HepG2 (cell line): ENCODE measurements around the gene SDC1. TPM values are rescaled to one million over a fixed set of nuclear protein-coding genes. Genes with fewer than 3 reads are reported as not detected.
A peak's percentile ranks its signal among the peaks of the same experiment; 100 is the strongest.

Source experiments
- ARHGAP35 ChIP-seq: sonication (generic); formaldehyde crosslinking; IDR thresholded peaks from 2 replicates; pipeline ENCODE4 v1.9.0; 2022; ENCODE audit warnings: mild to moderate bottlenecking, inconsistent platforms, moderate library complexity, missing genetic modification reagents, borderline replicate concordance
- CBX2 ChIP-seq, 2 experiments: fragments of 200-600 bp in 1 of 2; sonication (generic); formaldehyde crosslinking in 1 of 2; IDR thresholded peaks; 2 replicates each; pipeline versions ENCODE4 v1.7.0 to v1.8.1; 2018 to 2022; ENCODE audit warnings: low read depth in 2 of 2, low read length in 1 of 2, mild to moderate bottlenecking in 1 of 2, missing genetic modification reagents in 1 of 2
- DNMT1 ChIP-seq: sonication (generic); formaldehyde crosslinking; IDR thresholded peaks from 2 replicates; pipeline ENCODE4 v1.5.1; 2020; ENCODE audit warnings: mild to moderate bottlenecking, missing genetic modification reagents
- FLYWCH1 ChIP-seq: sonication (generic); formaldehyde crosslinking; IDR thresholded peaks from 2 replicates; pipeline ENCODE4 v1.8.1; 2023; ENCODE audit warnings: mild to moderate bottlenecking, missing genetic modification reagents
- HMG20A ChIP-seq: IDR thresholded peaks from 2 replicates; pipeline ENCODE4 v1.6.1; 2016; ENCODE audit warnings: borderline replicate concordance
- KLF9 ChIP-seq: IDR thresholded peaks from 2 replicates; pipeline ENCODE4 v1.6.1; 2016; ENCODE audit warnings: low read depth
- RARG ChIP-seq: sonication (generic); formaldehyde crosslinking; IDR thresholded peaks from 2 replicates; pipeline ENCODE4 v1.4.0; 2020; ENCODE audit warnings: low read depth, mild to moderate bottlenecking, missing genetic modification reagents
- RFX1 ChIP-seq: fragments of 450-650 bp; IDR thresholded peaks from 2 replicates; pipeline ENCODE4 v1.6.1; 2017
- SAFB2 ChIP-seq: sonication (generic); formaldehyde crosslinking; IDR thresholded peaks from 2 replicates; pipeline ENCODE4 v1.5.1; 2020; ENCODE audit warnings: missing genetic modification reagents, low read depth, mild to moderate bottlenecking, borderline replicate concordance
- SOX6 ChIP-seq, 2 experiments: fragments of 450-650 bp in 1 of 2; sonication (generic) in 1 of 2; formaldehyde crosslinking in 1 of 2; IDR thresholded peaks; 2 replicates each; pipeline versions ENCODE4 v1.4.0 to v1.6.1; 2017 to 2020; ENCODE audit warnings: antibody characterized with exemption in 1 of 2, mild to moderate bottlenecking in 1 of 2, missing genetic modification reagents in 1 of 2
- ZNF335 ChIP-seq: sonication (generic); formaldehyde crosslinking; IDR thresholded peaks from 2 replicates; pipeline ENCODE4 v1.4.0; 2020; ENCODE audit warnings: missing genetic modification reagents
- ZNF564 ChIP-seq: sonication (generic); formaldehyde crosslinking; IDR thresholded peaks from 2 replicates; pipeline ENCODE4 v1.8.1; 2023; ENCODE audit warnings: mild to moderate bottlenecking, missing genetic modification reagents
- ZNF629 ChIP-seq: sonication (generic); formaldehyde crosslinking; conservative IDR thresholded peaks from 2 replicates; pipeline ENCODE4 v1.5.0; 2020; ENCODE audit warnings: missing genetic modification reagents
- polyA plus RNA-seq, 8 experiments: library from polyadenylated mRNA; depleted of rRNA in 3 of 8; stranded (reverse) in 7 of 8; unstranded in 1 of 8; fragments of >200 nt; fragmentation: Illumina TruSeq in 4 of 8; extraction: Trizol in 4 of 8; gene quantifications; 2 replicates each; pipeline versions ENCODE4 v1.2.1 to v1.2.3, GENCODE V29; 2011 to 2016; ENCODE audit warnings: low read depth in 4 of 8, missing spikeins in 1 of 8, mixed read lengths in 1 of 8; ENCODE audit not compliant: insufficient read depth in 1 of 8
- total RNA-seq, 5 experiments: library from RNA; depleted of rRNA; stranded (reverse); fragments of >200 nt; fragmentation: Illumina TruSeq; extraction: Trizol; gene quantifications; 2 replicates each; pipeline ENCODE4 v1.2.3, GENCODE V29; 2016; ENCODE audit warnings: low read depth in 1 of 5
- TF ChIP-seq, protein P1 (sequence below), 2 experiments: sonication (generic) in 1 of 2; formaldehyde crosslinking in 1 of 2; IDR thresholded peaks; 2 replicates each; pipeline versions ENCODE4 v1.4.0 to v1.6.1; 2016 to 2020; ENCODE audit warnings: borderline replicate concordance in 1 of 2, low read depth in 1 of 2, mild to moderate bottlenecking in 1 of 2, missing genetic modification reagents in 1 of 2
- TF ChIP-seq, protein P2 (sequence below): sonication (generic); formaldehyde crosslinking; IDR thresholded peaks from 2 replicates; pipeline ENCODE4 v1.8.1; 2022; ENCODE audit warnings: low read depth, mild to moderate bottlenecking, missing genetic modification reagents
- TF ChIP-seq, protein P3 (sequence below): sonication (generic); formaldehyde crosslinking; IDR thresholded peaks from 2 replicates; pipeline ENCODE4 v1.5.0; 2020; ENCODE audit warnings: mild to moderate bottlenecking, missing genetic modification reagents
- TF ChIP-seq, protein P4 (sequence below): sonication (generic); formaldehyde crosslinking; IDR thresholded peaks from 2 replicates; pipeline ENCODE4 v1.8.1; 2022; ENCODE audit warnings: mild to moderate bottlenecking, missing genetic modification reagents

SDC1 gene
- total and polyA plus RNA-seq, 2 of the 13 experiments (the other 11 are each of a cell fraction or from before 2014, with no cell fraction given) = 108 to 119 TPM

DNA sequence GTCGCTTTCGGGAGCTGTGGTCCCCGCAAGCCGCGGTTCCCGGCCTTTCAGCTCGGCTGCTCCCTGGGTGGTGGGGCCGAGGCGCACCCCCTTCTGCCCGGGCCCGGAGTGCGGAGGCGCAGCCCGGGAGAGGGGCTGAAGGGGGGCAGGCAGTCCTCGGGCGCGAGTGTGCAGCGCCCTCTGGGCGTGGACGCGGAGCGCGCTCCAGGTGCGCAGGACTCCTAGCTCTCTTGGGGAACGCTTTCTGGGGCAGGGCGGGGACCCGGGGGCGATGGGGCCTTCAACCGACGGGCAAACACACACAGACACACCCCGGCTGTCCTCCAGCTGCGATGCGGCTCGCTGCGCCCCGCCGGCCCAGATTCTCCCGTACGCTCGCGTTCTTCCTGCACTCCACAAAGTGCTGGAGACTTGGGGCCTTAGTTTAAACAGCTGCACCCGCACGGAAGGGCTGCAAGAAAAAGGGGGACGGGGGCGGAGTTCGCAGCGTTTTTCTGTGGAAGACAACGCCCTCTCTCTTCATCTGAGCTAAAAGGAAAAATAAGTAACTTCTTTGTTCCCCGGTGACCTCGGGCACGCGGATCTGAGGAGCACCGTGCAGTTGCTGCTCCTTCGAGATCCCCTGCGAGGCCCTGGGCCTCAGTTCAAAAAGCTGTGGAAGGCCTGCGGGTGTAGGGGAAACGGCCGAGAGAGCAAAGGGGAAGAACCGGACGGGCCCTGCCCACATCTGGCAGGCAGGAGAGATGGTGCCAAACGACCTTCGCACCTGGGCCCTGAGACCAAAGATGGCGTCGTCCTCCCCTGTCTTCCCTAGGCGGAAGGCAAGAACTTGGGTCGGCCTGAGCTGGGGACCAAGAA, 593 bp upstream of the SDC1 start (continued):
- TF ChIP-seq, protein P1, sequence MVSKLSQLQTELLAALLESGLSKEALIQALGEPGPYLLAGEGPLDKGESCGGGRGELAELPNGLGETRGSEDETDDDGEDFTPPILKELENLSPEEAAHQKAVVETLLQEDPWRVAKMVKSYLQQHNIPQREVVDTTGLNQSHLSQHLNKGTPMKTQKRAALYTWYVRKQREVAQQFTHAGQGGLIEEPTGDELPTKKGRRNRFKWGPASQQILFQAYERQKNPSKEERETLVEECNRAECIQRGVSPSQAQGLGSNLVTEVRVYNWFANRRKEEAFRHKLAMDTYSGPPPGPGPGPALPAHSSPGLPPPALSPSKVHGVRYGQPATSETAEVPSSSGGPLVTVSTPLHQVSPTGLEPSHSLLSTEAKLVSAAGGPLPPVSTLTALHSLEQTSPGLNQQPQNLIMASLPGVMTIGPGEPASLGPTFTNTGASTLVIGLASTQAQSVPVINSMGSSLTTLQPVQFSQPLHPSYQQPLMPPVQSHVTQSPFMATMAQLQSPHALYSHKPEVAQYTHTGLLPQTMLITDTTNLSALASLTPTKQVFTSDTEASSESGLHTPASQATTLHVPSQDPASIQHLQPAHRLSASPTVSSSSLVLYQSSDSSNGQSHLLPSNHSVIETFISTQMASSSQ (IDR thresholded peaks at IDR 0.05; ENCODE audit: low read depth) = no peak
- TF ChIP-seq, protein P1 (CRISPR knock-in tag; IDR thresholded peaks at IDR 0.05; ENCODE audit: borderline replicate concordance) = peak; percentile 19; the same call in 1 of the 2 replicates
- 0 out of 2 replicates have a peak, but pooled peaks have one; percentile 17 for TF ChIP-seq DNMT1 (CRISPR knock-in tag)
- no peak for TF ChIP-seq ZNF629 (CRISPR knock-in tag)
- no peak for TF ChIP-seq RARG (CRISPR knock-in tag)
- no peak; the same call in 1 of the 2 replicates for TF ChIP-seq ZNF564 (CRISPR knock-in tag)
- no peak for TF ChIP-seq HMG20A (CRISPR knock-in tag)
- 0 out of 2 replicates have a peak, but pooled peaks have one; percentile 53 for TF ChIP-seq ARHGAP35 (CRISPR knock-in tag)
- TF ChIP-seq, protein P2, sequence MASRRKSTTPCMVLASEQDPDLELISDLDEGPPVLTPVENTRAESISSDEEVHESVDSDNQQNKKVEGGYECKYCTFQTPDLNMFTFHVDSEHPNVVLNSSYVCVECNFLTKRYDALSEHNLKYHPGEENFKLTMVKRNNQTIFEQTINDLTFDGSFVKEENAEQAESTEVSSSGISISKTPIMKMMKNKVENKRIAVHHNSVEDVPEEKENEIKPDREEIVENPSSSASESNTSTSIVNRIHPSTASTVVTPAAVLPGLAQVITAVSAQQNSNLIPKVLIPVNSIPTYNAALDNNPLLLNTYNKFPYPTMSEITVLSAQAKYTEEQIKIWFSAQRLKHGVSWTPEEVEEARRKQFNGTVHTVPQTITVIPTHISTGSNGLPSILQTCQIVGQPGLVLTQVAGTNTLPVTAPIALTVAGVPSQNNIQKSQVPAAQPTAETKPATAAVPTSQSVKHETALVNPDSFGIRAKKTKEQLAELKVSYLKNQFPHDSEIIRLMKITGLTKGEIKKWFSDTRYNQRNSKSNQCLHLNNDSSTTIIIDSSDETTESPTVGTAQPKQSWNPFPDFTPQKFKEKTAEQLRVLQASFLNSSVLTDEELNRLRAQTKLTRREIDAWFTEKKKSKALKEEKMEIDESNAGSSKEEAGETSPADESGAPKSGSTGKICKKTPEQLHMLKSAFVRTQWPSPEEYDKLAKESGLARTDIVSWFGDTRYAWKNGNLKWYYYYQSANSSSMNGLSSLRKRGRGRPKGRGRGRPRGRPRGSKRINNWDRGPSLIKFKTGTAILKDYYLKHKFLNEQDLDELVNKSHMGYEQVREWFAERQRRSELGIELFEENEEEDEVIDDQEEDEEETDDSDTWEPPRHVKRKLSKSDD = peak; percentile 58
- TF ChIP-seq FLYWCH1 (CRISPR knock-in tag) = no peak
- TF ChIP-seq, protein P3, sequence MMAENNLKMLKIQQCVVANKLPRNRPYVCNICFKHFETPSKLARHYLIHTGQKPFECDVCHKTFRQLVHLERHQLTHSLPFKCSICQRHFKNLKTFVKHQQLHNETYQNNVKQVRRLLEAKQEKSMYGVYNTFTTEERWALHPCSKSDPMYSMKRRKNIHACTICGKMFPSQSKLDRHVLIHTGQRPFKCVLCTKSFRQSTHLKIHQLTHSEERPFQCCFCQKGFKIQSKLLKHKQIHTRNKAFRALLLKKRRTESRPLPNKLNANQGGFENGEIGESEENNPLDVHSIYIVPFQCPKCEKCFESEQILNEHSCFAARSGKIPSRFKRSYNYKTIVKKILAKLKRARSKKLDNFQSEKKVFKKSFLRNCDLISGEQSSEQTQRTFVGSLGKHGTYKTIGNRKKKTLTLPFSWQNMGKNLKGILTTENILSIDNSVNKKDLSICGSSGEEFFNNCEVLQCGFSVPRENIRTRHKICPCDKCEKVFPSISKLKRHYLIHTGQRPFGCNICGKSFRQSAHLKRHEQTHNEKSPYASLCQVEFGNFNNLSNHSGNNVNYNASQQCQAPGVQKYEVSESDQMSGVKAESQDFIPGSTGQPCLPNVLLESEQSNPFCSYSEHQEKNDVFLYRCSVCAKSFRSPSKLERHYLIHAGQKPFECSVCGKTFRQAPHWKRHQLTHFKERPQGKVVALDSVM (CRISPR knock-in tag) = 0 out of 2 replicates have a peak, but pooled peaks have one; percentile 21
- TF ChIP-seq RFX1 = no peak
- TF ChIP-seq ZNF335 (CRISPR knock-in tag) = peak; percentile 31; the same call in 1 of the 2 replicates
- no peak for TF ChIP-seq CBX2 (IDR thresholded peaks at IDR 0.05; ENCODE audit: low read depth, low read length)
- TF ChIP-seq CBX2 (CRISPR knock-in tag; IDR thresholded peaks at IDR 0.05; ENCODE audit: low read depth) = peak; percentile 65; the same call in 1 of the 2 replicates
- peak; percentile 64; the same call in 1 of the 2 replicates for TF ChIP-seq SAFB2
- no peak for TF ChIP-seq KLF9 (CRISPR knock-in tag)
- TF ChIP-seq, protein P4, sequence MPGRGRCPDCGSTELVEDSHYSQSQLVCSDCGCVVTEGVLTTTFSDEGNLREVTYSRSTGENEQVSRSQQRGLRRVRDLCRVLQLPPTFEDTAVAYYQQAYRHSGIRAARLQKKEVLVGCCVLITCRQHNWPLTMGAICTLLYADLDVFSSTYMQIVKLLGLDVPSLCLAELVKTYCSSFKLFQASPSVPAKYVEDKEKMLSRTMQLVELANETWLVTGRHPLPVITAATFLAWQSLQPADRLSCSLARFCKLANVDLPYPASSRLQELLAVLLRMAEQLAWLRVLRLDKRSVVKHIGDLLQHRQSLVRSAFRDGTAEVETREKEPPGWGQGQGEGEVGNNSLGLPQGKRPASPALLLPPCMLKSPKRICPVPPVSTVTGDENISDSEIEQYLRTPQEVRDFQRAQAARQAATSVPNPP (CRISPR knock-in tag) = peak; percentile 65; the same call in 1 of the 2 replicates
- no peak for TF ChIP-seq SOX6 (IDR thresholded peaks at IDR 0.05)
- peak; percentile 72 for TF ChIP-seq SOX6 (CRISPR knock-in tag; IDR thresholded peaks at IDR 0.05)
